BJ (cell line): ENCODE data around the gene C15orf39. TPM values are rescaled to one million over a fixed set of nuclear protein-coding genes. Genes with fewer than 3 reads are reported as not detected.
"Not testable (repeated sequence)": the region's sequence is repeated elsewhere in the genome, so short reads cannot be mapped to it uniquely, and the experiment has no call there.

ENCODE experiments used
- CTCF ChIA-PET: fragments of 350-600 bp; formaldehyde crosslinking; extraction: SDS; loops from one replicate; lab custom pipeline; 2021; ENCODE audit warnings: antibody characterized with exemption, inconsistent platforms; lab: Yijun Ruan, JAX
- POLR2A ChIA-PET: fragments of 300-600 bp; sonication (Branson Sonifier 250); formaldehyde crosslinking; extraction: SDS; loops from one replicate; lab custom pipeline; 2021; ENCODE audit warnings: antibody characterized with exemption; lab: Charles Lee
- DNase-seq: peaks from one replicate; pipeline ENCODE4 v3.0.0-alpha.2; 2011; ENCODE audit warnings: low read depth
- H3K27me3 ChIP-seq: 2 replicates; pipeline ENCODE4 v1.6.0; 2011; ENCODE audit warnings: low read length; ENCODE audit not compliant: control insufficient read depth, insufficient read depth
- H3K36me3 ChIP-seq: 2 replicates; pipeline ENCODE4 v1.5.1; 2011; ENCODE audit warnings: low read length; ENCODE audit not compliant: control insufficient read depth, insufficient read depth
- H3K4me3 ChIP-seq: 2 replicates; pipeline ENCODE4 v1.5.1; 2011; ENCODE audit warnings: low read depth, mild to moderate bottlenecking, control low read depth, low read length
- polyA plus RNA-seq: library from polyadenylated mRNA; depleted of rRNA; stranded (reverse); fragments of >200 nt; gene quantifications from 2 replicates; pipeline ENCODE4 v1.2.3, GENCODE V29; 2011
- TF ChIP-seq, protein P1 (sequence below): IDR thresholded peaks from 2 replicates; pipeline ENCODE4 v1.5.1; 2011; ENCODE audit warnings: low read depth, mild to moderate bottlenecking, control low read depth, inconsistent platforms, low read length, moderate library complexity; ENCODE audit not compliant: insufficient read depth

C15orf39 gene
- polyA plus RNA-seq, 1 experiment = 4.5 TPM

DNA sequence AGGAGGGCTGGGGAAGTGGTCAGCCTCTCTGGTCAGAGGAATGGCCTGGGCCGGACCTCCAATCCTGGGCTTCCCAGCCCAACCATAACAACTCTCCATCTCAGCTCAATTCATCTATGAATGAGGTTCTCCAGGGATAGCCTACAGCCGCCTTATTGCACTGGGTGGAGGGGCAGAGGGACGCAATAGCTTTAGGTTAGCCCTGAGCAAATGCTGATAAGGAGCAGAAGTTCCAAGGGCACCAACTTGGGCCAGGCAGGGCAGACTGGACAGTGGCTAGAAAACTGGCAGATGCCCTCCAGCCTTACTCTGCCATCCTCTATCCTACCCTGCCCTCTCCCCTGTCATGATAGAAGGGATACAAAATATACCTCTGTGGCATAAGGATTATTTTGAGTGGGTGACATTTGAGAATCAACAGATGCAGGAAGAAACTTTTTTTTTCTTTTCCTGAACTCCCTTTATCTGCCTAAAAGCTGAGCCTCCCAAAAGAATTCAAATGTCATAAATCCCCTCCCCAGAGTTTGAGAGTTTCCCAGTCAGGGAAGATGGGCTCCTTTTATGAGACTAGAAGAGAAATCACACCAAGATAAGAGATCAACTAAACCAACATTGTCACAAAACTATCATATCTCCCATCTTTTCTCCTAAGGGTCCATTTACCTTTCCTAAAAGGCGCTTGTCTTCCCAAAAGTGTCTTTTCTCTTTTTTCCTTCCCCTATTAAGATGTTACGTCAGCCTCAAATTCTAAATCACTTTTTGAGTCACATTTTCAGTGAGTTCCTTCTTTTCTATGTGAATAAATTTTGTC is 40.4 kb upstream of the C15orf39 start:
- ChIA-PET CTCF (interaction anchor here (1.2 kb wide), 1 partner anchor 11 kb away, joined by 3 read pairs; no protein-coding TSS in a partner anchor), POLR2A (no interaction called here)
- H3K27me3 ChIP-seq = 0 out of 2 replicates have a peak, but pooled peaks cover 2% of the 10 kb centered on the region
- DNase-seq = no peak
- H3K36me3 ChIP-seq = no peaks in the 10 kb centered on the region
- no peak overlapping the region for H3K4me3 ChIP-seq
- TF ChIP-seq, protein P1, sequence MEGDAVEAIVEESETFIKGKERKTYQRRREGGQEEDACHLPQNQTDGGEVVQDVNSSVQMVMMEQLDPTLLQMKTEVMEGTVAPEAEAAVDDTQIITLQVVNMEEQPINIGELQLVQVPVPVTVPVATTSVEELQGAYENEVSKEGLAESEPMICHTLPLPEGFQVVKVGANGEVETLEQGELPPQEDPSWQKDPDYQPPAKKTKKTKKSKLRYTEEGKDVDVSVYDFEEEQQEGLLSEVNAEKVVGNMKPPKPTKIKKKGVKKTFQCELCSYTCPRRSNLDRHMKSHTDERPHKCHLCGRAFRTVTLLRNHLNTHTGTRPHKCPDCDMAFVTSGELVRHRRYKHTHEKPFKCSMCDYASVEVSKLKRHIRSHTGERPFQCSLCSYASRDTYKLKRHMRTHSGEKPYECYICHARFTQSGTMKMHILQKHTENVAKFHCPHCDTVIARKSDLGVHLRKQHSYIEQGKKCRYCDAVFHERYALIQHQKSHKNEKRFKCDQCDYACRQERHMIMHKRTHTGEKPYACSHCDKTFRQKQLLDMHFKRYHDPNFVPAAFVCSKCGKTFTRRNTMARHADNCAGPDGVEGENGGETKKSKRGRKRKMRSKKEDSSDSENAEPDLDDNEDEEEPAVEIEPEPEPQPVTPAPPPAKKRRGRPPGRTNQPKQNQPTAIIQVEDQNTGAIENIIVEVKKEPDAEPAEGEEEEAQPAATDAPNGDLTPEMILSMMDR = no peak

DNA sequence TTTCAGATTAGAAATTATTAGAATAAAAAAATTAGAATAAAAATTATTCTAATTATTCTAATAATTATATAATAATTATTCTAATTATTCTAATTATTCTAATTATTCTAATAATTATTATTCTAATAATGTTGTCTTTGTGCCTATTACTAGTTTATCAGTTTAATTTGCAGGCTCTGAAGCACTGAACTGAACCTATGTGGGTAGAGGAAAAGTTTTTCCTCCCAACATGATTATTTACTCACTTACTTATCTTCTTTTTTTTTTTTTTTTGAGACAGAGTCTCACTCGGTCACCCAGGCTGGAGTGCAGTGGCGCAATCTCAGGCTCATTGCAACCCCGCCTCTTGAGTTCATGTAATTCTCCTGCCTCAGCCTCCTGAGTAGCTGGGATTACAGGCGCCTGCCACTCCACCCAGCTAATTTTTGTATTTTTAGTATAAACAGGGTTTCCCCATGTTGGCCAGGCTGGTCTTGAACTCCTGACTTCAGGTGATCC is 39.7 kb upstream of the C15orf39 start:
- no peak overlapping the region for H3K4me3 ChIP-seq
- TF ChIP-seq, protein P1 = no peak
- POLR2A ChIA-PET = no interaction called here
- H3K27me3 ChIP-seq = 0 out of 2 replicates have a peak, but pooled peaks cover 2% of the 10 kb centered on the region
- no peaks in the 10 kb centered on the region for H3K36me3 ChIP-seq
- CTCF ChIA-PET = no interaction called here
- no peak for DNase-seq

DNA sequence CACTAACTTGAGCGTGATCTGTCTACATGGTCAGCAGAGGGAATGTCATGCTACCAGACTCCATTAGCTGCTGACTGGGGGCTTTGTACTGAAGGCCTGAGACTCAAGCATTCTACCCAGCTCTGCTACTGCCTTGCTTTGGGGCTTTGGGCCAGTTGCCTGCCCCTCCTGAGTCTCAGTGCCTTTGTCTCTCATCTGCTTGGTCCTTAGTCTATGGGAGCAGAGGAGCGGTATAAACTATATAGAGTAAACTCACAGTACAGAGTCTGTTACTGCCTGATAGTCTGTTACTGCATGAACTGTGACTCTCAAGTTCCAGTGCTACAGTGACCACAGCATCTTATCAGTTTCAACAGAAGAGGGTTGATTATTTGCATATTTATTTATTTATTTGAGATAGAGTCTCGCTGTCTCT is 38.5 kb upstream of the C15orf39 start:
- DNase-seq = no peak
- TF ChIP-seq, protein P1 = no peak
- Histone ChIP-seq H3K36me3 (no peaks in the 10 kb centered on the region), H3K27me3 (0 out of 2 replicates have a peak, but pooled peaks cover 2% of the 10 kb centered on the region), H3K4me3 (no peak overlapping the region)
- POLR2A ChIA-PET = no interaction called here
- CTCF ChIA-PET = interaction anchor here (1.0 kb wide), 1 partner anchor 28 kb away, joined by 3 read pairs; no protein-coding TSS in a partner anchor

DNA sequence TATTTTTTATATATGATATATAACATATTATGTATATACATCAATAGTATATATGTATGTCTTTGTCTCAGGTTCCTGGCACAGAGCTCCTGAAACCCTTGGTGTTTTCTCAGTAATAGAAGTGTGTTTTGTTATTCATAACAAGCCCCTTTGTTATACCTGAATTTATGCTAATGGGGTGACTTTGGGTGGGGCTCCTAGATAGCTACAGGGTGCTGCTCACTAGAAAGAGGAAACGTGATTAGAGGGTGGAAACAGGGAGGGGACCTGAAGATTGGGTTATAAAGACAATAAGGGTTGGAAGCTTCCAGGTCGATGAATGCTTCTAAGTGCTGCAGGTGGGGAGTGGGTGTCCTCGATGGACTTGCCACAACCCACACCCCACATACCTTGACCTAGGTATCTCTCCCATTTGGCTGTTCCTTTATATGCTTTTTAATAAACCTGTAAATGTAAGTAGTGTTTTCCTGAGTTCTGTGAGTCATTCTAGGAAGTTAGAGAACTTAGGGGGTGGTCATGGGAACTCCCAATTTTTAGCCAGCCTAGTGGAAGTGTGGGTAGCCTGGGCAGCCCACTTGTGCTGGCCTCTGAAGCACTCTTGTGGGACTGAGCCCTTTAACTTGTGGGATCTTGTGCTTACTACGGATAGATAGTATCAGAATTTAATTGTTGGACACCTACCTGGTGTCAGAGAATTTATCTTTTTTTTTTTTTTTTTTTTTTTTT is 36.9 kb upstream of the C15orf39 start:
- DNase-seq = no peak
- CTCF ChIA-PET = no interaction called here
- Histone ChIP-seq H3K36me3 (no peaks in the 10 kb centered on the region), H3K27me3 (no peaks in the 10 kb centered on the region), H3K4me3 (no peak overlapping the region)
- POLR2A ChIA-PET = no interaction called here
- TF ChIP-seq, protein P1 = no peak

DNA sequence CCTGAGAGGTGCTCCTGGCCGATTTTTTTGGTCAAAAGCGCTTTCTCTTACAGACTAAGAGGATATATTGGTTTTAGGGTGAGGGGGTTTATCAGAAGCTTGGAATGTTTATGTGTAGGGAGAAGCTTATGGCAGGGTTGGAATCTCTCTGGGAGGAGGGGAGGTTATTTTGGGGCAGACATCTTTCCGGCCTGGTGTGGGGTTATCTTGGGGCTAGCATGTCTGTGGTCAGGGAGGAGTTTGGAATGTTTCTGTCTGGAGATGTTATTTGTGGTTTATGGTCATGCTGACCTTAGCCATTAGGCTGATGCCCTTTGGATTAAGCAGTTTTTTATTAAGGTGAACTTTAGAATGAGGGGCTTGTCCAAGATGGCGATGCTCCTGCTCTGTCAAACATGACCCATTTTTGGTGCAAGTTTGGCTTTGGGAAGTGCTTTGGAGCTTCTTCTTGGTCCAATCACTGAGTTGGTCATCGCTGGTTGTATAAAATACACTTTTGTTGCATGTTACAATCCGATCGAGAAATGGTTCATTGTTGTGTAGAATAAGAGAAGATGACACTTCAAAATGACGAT is 35.1 kb upstream of the C15orf39 start:
- CTCF ChIA-PET = interaction anchor here (1.0 kb wide), 1 partner anchor 35 kb away, joined by 5 read pairs; the partner anchor contains the start of gene C15orf39
- not testable (repeated sequence) for DNase-seq

More for the DNA sequence above, 35.1 kb upstream of the C15orf39 start:
- H3K4me3 ChIP-seq, H3K27me3 ChIP-seq, POLR2A ChIA-PET, H3K36me3 ChIP-seq: not testable (repeated sequence)
